GM19395 (cell line): ENCODE results near the gene SAMD13.
"Not testable (repeated sequence)": the region's sequence is repeated elsewhere in the genome, so short reads cannot be mapped to it uniquely, and the experiment has no call there.

ENCODE experiments used
- ATAC-seq: cut with Tn5 transposase; IDR thresholded peaks from one replicate; pipeline ENCODE4 v1.9.1; 2021; ENCODE audit warnings: mild to moderate bottlenecking, moderate library complexity; ENCODE audit not compliant: unreplicated experiment

SAMD13 gene

DNA sequence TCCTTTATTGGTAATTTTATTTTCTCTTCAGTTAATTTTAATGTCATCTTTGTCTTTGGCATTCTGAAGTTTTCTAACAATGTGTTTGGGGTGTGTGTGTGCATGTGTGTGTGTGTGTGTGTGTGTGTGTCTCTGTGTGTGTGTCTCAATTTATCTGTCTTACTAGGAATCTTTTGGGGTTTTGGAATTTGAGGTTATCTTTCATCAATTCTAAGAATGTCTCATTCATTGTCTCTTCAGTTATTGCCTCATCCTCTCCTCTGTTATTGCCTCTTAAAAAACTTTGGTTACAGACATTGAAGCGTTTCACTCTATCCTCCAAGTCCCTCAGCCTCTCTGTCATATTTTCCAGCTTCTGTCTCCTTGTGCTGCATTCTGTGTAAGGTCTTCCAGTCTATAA lies 18.1 kb upstream of the SAMD13 start:
- no peak for ATAC-seq

DNA sequence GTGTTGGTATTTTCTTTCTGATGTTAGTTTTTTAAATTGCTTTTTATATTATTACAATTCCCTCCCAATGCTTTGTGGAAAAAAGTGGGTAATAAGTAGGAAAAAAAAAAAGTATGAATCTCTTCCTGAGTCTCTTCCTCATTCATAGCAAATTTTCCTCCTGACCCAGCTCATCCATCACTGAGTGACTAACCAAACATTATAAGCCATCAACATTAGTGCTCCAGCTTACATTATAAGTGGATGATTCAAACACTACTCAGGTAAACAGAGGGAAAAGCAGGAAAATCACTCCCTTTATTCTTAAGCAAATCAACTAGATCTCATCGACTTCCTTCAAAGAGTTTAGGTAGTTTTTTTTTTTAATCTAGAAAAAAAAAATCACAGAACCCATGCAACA lies 15.4 kb upstream of the SAMD13 start:
- ATAC-seq = no peak

DNA sequence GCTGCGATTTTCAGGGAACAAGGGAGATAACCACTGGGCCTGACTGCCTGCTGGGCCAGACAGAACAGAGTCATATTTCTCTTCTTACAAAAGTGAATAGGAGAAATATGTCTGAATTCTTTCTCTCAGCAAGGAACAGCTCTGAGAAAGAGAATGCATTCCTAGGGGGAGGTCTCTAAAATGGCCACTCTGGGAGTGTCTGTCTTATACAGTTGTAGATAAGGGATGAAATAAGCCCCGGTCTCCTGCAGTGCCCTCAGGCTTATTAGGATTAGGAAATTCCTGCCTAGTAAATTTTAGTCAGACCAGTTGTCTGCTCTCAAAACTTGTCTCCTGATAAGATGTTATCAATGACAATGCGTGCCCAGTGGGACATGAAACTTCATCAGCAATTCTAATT lies 14.1 kb upstream of the SAMD13 start:
- ATAC-seq = not testable (repeated sequence)

DNA sequence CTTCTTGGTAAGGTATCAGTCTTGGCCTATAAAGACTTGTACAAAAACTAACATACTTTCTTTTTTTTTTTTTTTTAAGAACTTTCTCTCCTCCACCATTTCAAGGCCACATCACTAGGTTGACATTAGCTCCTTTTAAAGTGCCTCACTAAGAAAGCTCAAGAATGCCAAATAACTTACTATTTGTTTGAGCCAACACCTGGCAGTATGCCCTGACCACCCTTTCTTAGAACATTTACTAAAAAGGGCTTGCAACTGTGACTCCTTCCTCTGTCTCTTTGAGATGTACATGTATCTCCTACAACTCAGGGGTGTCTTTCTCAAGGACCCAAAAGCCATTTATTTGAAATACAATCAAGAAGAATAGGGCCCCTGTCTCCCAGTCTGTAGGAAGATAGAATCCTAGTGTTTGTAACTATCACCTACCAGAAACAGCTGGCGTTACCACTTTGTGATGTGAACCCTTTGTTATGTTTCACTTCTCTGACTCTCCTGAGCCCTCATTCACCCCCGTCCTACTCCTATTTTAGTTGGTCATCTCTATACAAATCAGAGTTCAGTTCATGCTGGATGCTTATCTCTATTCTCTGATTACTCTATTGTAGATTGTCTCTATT lies 12.2 kb upstream of the SAMD13 start:
- ATAC-seq = no peak

DNA sequence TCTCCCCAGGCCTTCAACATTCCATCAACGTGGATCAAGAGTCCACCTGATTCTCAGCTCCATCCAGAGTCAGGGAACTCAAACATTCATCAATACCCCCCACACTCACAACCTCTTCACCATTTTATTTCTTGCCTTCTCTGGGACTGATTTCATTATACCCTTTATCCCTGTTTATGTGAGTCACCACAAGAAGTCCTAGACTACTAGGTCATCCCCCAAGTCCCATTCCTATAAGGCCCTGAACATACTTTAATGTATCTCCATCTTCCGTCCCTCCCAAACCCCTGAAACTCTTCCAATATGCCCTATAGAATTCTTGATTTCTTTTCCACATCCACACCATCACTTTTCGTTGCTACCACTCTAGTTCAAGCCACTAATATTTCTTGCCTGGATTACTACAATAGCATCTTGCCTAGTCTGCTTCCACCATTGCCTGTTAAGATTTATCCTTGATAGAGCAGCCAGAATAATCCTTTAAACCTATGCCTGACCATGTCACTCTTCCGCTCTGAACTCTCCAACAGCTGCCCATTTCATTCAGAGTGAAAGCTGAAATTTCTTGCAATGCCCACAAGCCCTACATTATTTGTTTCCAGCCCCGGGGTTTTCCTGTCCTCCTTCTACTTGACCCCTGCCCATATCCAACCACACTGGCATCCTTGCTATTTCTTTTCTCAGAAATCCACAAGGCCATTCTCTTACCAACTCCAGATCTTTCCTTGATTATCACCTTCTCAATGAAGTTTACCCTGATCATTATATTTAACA lies 9.4 kb upstream of the SAMD13 start:
- ATAC-seq = no peak

DNA sequence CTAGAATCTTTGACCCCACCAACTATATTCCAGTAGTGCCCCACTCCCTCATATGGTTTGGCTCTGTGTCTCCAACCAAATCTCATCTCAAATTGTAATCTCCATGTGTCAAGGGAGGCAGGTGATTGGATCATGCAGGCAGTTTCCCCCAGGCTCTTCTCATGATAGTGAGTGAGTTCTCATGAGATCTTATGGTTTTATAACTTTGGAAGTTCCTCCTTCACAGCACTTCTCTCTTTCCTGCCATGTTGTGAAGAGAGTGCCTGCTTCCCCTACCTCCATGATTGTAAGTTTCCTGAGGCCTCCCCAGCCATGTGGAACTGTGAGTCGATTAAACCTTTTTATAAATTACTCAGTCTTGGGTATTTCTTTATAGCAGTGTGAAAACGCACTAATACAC lies 7.7 kb upstream of the SAMD13 start:
- no peak for ATAC-seq

DNA sequence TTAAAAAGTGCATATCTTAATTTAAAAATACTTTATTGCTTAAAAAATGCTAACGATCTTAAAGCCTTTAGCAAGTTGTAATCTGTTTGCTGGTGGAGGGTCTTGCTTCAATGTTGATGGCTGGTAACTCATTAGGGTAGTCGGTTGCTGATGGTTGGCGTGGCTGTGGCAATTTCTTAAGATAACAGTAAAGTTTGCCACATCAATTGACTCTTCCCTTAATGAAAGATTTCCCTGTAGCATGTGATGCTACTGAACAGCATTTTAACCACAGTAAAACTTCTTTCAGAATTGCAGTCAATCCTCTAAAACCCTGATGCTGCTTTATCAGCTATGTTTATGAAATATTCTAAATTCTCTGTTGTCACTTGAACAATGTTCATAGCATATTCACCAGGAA lies 6.8 kb upstream of the SAMD13 start:
- no peak for ATAC-seq

DNA sequence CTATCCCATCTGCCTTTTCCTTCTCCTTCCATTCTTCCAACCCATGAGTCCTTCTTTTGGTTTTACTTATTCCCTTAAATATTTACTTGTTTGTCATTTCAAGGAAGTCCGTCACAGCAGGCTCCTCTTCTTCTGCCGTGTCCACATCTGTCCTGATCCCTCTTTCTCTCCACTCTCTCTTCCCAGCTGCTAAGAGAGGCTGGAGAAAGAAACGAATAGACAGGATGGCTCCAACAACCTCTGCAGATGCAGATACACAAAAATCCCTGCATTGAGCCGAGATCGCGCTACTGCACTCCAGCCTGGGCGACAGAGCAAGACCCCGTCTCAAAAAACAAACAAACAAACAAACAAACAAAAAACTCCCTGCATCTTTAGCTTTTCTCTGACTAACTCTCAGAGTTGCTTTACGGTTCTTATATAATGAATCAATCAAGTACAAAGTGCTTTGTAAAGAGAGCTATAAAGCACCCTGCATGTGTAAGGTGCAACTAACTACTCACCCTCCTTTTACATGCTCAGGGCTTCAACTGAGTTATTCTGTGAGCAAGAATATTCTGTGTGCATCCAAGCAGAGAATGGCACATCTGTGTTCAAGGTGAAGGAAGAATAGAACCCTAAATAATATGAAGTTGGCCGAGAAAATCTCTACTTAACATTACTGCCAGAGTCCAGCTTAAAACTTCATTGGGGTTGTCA lies 3.8 kb upstream of the SAMD13 start:
- ATAC-seq = peak; percentile 4

DNA sequence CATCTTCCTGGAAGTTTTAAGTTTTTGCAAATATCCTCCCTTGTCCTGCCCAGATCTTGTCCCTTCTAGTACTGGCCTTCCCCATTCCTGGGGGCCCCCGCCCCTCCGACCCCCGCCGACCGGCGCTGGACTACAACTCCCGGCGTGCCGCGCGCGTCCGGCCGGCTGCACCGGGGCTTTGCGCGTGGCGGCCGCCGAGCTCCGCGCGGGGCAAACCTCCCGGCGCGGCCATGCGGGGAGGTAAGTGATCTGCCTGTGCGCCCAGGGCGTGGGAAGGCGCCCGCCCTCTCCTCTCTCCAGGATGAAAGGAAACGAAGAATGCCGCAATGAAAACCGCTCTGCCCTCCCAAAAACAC lies 3.2 kb upstream of the SAMD13 start:
- peak; percentile 71 for ATAC-seq

DNA sequence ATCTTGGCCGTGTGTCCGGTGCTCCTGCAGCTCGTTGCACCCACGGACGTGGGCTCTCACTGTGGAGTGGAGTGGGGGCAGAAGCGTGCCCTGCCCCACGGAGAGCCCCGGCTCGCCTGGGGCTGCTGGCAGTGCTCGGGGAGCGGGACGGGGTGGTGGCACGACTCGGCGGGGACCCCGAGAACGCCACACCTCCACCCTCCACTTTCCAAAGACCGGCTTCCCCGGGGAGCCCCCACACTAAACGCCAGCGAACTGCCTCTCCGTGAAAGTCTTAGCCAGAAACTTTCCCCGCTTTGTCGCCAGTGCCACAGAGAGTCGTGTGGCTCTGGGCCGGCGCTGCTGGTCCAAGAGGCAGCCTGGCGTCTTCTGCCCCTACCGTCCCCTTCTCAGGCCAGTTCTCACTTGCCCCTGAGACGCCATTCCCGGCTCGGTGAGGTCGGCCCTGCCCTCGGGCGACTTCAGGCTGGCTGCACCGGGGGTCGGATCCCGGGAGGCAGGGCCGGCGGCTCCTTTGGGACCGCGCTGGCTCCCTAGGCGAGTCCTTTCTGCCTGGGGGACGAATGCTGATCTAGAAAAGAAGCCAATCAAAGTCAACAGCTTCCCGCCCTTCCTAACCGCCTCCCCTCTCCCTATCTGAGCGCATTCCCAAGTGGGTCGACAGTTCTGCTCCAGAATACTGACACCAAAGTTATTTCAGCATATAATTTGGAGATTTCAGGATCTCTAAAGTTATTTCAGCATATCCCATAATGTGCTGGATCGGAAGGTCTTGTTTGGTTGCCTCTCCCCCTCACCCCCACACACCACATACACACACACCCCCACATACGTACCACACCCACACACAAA lies 2.6 kb upstream of the SAMD13 start:
- ATAC-seq = peak; percentile 43

DNA sequence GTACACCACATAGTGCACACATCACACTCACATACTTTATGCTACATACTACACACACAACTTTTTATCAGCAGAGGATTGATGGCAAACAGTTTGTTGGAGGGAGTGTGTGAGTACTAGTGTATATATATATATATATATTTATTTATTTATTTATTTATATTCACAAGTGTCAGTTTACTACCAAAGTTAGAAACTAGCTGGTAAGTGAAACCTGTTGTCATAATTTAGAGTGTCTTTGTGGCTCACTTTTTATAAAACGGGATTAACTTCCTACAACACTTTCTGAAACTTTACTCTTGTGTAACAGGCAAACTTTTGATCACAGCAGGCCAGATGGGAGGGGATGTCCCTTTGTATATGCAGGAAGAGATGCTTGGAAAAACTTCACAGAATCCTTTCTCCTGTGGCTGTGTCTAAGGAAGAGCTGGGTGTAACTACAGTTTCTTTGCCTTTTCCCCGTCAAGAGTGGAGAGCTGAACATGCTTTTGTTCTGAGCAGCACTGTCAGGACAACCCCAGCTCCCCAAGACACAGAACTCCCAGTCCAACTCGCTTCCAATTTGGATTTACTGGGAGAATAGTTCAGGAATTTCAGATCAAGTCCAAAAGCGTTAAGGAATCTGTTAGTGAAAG lies 1.9 kb upstream of the SAMD13 start:
- ATAC-seq = no peak

DNA sequence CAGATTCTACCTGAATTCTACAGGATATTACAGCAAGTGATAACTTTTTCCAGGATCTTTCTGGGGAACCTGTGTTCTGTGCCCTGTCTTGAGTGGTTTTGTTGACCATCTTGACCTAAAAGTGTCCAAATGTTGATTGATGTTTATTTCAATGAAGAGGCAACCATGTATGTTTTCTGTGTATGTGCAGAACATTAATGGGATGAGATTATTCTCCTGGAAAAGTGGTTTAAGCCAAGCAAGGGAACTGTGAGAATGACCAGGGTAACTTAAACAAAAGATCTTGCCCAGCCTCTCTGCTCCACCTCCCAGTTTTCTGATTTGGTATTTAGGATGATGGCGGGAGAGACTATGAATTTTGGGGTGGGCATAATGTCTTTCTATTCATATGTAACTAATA lies 1.0 kb upstream of the SAMD13 start:
- no peak for ATAC-seq

DNA sequence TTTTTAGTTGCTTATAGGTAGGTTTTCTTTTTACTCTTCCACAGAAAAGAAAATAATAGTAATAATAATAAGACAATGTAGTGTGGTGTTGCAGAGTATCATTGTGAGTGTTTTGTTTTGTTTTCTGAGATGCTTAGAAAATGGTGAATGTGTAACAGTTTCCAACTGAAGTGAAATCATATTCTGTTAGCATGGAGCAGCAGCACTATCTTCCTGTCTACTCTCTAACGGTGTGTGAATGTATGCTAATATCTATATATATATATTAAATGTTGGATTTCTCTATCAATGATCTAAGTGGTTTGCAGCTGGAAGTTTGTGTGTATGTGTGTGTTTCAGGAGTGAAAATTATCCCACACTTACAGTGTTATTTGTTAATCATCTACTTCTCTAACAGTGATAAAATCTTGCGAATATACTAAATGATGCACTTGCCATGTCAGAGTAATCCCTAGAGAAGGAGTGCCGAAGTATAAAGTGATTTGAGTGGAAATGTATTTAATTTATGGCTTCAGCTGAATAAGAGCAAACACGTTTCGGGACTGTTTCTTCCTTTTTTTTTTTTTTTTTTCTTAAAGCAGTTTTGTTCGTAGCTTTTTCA lies 377 bp downstream of the SAMD13 start:
- no peak for ATAC-seq

DNA sequence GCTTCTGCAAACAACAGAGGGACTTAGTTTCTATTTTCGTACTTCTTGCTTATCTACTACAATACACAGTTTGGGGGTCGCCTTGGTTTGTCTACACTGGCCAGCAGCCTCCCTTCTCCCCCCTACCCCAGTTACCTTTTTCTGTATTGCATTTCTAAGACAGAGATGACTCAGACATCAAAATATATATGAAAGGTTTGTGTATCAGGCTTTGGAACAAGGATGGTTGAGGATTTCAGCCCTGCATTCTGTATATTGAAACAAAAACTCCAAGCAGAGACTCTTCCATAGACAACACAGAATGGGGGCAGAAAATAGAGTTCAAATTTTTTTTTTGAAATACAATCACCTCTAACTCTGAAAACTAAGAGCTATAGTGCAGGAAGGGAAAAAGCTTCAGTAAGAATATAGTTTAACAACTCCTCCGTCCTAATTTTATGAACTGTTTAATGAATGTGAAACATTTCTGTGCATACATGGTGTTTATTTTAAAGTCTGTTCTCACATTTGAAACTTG lies 1.9 kb downstream of the SAMD13 start:
- ATAC-seq = no peak

DNA sequence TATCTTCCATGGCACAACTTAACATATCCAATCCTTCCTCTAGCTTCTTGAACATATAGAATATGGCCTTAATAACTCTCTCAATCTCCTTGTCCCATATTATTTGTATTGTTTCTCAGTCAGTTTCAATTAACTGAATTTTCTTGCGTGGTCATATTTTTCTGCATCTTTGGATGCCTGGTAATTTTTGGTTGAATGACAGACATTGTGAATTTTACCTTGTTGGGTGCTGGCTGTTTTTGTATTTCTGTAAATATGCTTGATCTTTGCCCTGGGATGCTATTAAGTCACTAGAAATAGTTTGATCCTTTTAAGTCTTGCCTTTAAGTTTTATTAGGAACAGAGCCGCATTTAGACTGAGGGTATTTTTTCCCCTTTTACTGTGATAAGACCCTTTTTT lies 5.9 kb downstream of the SAMD13 start:
- ATAC-seq = no peak

DNA sequence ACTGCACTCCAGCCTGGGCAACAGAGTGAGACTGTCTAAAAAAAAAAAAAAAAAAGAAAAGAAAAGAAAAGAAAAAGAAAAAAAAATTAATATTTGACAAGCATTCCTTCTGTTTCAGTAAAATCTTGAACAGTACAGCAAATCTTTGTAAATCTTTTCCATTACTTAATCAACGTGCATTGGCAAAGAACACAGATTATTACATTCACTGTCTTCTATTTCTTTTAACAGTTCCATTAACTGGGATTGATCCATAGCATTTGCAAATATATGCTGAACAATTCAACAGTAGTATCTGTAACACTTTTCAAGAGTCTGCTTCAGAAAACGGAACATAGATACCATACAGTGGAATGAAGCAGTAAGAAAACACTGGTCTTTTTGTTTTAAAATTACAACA lies 9.8 kb downstream of the SAMD13 start:
- no peak for ATAC-seq

DNA sequence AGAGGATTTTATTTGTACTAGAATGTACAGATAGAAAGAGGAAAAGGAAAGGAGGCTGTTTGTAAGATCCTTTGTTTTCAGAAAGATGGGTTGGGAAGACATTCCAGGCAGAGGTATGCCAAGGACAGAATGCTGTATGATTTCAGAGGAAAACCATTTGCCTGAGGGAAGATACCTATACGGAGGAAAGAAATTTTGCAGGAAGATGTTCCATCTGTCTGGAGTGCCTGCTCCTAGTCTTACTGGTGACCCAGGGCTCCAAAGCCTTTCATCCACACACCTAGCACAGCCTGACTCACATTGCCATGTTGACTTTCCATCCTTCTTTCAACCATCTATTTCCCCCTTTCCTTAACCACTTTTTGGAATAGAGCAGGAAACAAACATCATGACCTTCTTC lies 18.2 kb downstream of the SAMD13 start:
- no peak for ATAC-seq

DNA sequence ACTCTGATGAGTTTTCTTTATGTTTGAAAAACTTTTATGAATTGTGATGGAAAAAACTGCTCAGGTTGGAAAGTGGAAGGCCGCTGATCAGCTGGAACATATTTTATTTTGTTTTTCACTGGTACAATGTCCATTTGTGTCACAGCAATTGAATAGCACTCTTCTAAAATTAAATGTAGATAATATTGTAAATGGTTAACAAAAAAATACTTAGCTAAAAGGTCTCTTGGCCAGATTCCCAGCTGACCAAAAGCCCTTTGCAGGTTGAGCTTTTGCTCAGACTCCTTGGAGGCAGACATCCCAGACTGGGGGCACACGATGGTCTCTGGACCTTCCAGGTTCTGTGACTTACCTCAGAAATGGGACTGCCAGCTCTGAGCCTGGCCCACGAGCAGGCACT lies 26.3 kb downstream of the SAMD13 start:
- no peak for ATAC-seq

DNA sequence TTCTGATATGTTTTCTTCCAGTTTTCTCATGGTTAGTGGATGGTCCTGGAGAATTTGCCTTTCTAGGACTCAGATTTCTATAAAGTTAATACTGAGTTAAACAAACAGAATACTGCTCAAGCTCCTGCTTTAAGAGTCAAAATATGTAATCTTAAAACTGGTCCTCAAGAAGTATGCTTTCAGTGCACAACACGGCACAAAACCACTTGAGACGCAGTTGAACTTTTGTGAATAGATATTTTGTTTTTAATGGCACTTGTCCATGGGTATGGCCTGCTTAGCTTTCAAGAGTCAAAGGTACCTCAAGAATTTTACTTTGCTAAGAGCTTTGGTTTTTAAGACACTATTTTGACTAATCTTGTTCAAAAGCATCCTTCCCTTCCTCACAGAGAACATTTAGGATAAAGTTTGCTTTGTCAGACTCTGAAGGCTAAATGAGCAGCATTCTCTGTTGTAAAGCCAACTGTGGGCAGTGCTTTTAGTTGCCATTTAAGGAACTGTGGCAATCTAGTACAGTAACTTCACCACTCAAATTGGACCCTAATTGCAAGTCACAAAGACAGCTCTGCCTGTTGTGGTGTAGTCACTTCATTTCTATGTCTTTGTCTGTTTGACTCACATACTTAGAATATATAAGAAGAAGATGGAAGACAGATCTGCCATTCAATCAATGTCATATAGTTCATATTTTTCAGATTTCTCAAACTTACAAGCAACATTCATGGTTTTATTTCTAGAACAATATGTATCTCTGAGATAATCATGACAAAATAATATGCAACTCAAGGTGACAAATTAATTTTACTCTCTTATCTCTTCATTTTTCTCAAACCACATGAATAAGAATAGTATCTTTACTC lies 28.8 kb downstream of the SAMD13 start:
- no peak for ATAC-seq
